ENCODE data around the gene NFATC1.

DNA sequence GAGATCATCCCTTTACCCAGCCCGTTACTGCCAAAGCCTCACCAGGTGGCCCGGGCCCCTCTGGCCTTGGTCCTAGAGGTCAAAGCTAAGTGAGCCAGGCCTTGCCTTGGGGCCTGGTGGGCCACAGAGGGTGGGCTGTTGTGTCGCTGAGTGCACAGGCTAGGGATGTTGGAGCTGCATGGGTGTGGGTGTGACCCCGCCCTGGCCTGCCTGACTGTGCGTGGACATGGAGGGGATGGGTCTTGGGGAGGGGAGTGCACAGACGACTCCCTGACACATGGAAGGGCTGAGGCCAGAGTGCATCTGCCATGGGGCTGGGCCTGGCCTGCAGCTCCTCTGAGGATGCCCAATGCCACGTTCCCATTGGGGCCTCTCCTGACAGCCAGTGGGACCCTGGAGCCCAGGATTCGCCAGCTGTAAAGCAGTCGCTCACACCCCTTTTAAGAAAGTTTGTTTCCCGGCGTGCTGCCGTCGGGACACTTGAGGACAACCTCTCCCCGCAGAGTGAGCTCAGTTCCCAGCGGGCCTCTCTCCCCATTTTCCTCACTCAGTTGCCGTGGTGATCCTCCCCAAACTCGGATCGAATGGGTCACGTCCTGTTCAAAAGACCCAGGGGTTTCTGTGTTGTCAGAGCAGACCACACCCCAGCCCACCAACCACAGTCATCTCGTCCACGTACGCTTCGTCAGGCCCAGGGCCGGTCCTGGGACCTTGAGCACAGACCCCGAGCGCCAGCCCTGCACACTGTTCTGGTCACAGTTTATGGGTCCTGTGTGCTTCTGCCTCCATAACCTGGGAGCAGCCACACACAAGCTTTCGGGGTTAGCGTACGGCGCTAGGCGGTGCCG, 93.5 kb downstream of the NFATC1 start:
- TF ChIP-seq, protein P1, sequence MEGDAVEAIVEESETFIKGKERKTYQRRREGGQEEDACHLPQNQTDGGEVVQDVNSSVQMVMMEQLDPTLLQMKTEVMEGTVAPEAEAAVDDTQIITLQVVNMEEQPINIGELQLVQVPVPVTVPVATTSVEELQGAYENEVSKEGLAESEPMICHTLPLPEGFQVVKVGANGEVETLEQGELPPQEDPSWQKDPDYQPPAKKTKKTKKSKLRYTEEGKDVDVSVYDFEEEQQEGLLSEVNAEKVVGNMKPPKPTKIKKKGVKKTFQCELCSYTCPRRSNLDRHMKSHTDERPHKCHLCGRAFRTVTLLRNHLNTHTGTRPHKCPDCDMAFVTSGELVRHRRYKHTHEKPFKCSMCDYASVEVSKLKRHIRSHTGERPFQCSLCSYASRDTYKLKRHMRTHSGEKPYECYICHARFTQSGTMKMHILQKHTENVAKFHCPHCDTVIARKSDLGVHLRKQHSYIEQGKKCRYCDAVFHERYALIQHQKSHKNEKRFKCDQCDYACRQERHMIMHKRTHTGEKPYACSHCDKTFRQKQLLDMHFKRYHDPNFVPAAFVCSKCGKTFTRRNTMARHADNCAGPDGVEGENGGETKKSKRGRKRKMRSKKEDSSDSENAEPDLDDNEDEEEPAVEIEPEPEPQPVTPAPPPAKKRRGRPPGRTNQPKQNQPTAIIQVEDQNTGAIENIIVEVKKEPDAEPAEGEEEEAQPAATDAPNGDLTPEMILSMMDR (IDR thresholded peaks at IDR 0.05; ENCODE audit: low read depth, low read length): no peak
- TF ChIP-seq EZH2phosphoT487 (IDR thresholded peaks at IDR 0.05; ENCODE audit: low read depth): no peak

Data from OCI-LY3 (cell line).